ENCODE results near the gene ARFGEF2. TPM values are rescaled to one million over a fixed set of nuclear protein-coding genes. Genes with fewer than 3 reads are reported as not detected.

The ARFGEF2 gene
- total and polyA plus RNA-seq, 8 donors = 22.1 to 34.5 (median 23.1) TPM

GRCh38 chr20:48986899-48987298 is 65.4 kb downstream of the ARFGEF2 start:
- Histone ChIP-seq H3K36me3 (peaks cover 5 to 100% of the 10 kb centered on the region in 2 donors), H3K4me1 (no peaks in the 10 kb centered on the region), H3K27ac (no peak overlapping the region), H3K4me3 (no peak overlapping the region), H3K27me3 (no peaks in the 10 kb centered on the region), H3K9me3 (no peaks in the 10 kb centered on the region)
- TF ChIP-seq CTCF (IDR thresholded peaks at IDR 0.05) = no peak
- no peak for ATAC-seq
- DNase-seq = no peak
- intact Hi-C loops (cut with DNase I) = no loop called here

GRCh38 chr20:48990467-48990866 is 69.0 kb downstream of the ARFGEF2 start:
- Histone ChIP-seq H3K27me3 (no peaks in the 10 kb centered on the region), H3K4me1 (no peaks in the 10 kb centered on the region), H3K4me3 (no peak overlapping the region), H3K9me3 (no peaks in the 10 kb centered on the region), H3K27ac (no peak overlapping the region), H3K36me3 (peaks cover 5 to 100% of the 10 kb centered on the region in 2 donors)
- TF ChIP-seq CTCF (IDR thresholded peaks at IDR 0.05) = no peak
- DNase-seq (no peak), ATAC-seq (no peak)
- intact Hi-C loops (cut with DNase I) = no loop called here

DNA sequence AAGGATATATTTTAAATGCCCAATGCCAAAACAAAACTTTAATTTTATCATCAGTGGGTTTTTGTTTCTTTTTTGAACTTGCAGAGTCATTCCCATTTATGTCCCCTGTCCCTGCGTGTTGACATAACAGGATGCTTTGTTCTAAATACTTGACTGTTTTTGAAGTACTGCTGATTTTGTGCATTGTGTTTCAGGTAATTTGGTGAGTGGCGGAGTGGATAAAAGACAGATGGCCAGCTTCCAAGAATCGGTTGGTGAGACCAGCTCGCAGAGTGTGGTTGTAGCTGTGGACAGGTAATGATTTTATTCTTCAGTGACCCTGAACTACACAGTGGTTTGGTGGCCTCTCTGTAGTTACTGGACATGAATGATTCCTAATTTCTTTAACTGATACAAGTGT is 74.1 kb downstream of the ARFGEF2 start:
- H3K9me3 ChIP-seq = no peaks in the 10 kb centered on the region
- DNase-seq = no peak
- intact Hi-C loops (cut with DNase I) = no loop called here
- H3K27me3 ChIP-seq = no peaks in the 10 kb centered on the region
- no peak overlapping the region for H3K4me3 ChIP-seq
- TF ChIP-seq CTCF (IDR thresholded peaks at IDR 0.05) = no peak
- no peak overlapping the region for H3K27ac ChIP-seq
- H3K36me3 ChIP-seq = peaks cover 0 to 100% of the 10 kb centered on the region in 2 donors
- H3K4me1 ChIP-seq = no peaks in the 10 kb centered on the region
- ATAC-seq = no peak

DNA sequence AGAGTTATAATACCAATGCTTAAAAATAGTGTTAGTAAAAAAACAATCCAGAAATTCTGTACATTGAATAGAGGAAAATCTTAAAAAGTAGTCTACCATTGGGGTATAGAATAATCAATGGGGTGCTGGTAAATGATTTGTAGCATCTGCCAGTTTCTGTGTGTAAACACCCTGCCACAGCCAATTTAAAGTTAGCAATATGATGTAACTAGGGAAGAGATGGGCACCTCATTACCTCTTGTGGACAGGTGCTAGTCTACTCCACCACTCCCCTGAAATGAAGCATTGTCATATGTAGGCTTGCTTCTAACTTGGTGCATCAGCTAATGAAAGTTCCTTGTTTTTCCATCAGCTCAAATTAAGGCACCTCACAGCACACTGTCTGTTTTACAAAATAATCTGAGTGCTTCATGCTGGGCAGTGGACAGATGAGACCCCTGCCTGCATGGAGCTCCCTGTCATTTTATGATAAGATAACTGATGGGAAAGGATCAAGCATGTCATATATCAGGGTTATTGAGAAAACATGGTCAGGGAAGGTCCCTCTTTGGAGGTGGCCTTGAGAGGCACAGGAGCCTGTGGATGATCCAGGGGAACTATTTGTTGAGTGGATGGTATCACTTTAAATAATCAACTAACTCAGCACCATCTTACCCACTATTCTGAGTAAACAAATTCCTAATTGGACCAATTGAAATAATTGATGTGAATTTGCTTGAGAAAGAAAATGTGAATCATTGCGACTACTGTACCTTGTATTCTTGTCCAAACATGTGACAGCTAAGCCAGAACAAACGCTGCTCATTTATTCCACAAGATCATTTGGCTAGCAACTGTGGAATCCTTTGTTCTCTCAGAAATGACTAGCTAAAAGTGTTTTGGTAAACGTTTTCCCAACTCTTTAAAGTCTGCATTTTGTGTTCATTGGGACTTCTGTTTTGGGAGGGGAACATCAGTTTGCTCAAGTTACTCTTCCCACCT is 78.7 kb downstream of the ARFGEF2 start:
- TF ChIP-seq CTCF (IDR thresholded peaks at IDR 0.05) = no peak
- Histone ChIP-seq H3K4me3 (no peak overlapping the region), H3K9me3 (no peaks in the 10 kb centered on the region), H3K27ac (no peak overlapping the region), H3K36me3 (peaks cover 0 to 86% of the 10 kb centered on the region in 2 donors), H3K27me3 (no peaks in the 10 kb centered on the region), H3K4me1 (no peaks in the 10 kb centered on the region)
- no peak for ATAC-seq
- intact Hi-C loops (cut with DNase I) = no loop called here
- DNase-seq = no peak

DNA sequence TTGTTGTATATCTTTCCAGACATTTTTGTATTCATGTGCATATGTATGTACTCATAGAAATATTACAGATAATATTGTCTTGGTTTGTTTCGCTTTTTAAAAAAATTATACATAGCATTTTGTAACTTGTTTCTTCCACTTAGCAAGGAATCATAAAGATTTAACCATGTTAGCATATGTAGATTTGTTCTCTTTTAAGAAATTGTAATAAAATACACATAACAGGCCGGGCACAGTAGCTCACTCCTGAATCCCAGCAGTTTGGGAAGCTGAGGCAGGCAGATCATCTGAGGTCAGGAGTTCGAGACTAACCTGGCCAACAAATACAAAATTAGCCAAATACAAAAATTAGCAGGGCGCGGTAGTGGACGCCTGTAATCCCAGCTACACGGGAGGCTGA is 80.2 kb downstream of the ARFGEF2 start:
- no peaks in the 10 kb centered on the region for H3K27me3 ChIP-seq
- no peak overlapping the region for H3K4me3 ChIP-seq
- intact Hi-C loops (cut with DNase I) = no loop called here
- peaks cover 0 to 86% of the 10 kb centered on the region in 2 donors for H3K36me3 ChIP-seq
- H3K4me1 ChIP-seq = no peaks in the 10 kb centered on the region
- ATAC-seq (no peak), DNase-seq (no peak)
- no peak for TF ChIP-seq CTCF (IDR thresholded peaks at IDR 0.05)
- H3K27ac ChIP-seq = no peak overlapping the region
- no peaks in the 10 kb centered on the region for H3K9me3 ChIP-seq
